Body of pancreas (tissue), 4 donors: Measurements from ENCODE around the gene SLX9.

ENCODE experiments used
- POLR2A ChIP-seq, 3 donors: fragments of 450-650 bp; IDR thresholded peaks; one replicate each; pipeline ENCODE4 v1.6.1; 2016; ENCODE audit warnings: antibody characterized with exemption in 3 of 3, mild to moderate bottlenecking in 2 of 3
- TF ChIP-seq, protein P1 (sequence below), 7 experiments: fragments of 450-650 bp in 4 of 7; fragments of 200-600 bp in 3 of 7; sonication (generic) in 3 of 7; IDR thresholded peaks; one replicate each; pipeline ENCODE4 v1.5.1; 2016 to 2019; ENCODE audit warnings: antibody characterized with exemption in 7 of 7

DNA sequence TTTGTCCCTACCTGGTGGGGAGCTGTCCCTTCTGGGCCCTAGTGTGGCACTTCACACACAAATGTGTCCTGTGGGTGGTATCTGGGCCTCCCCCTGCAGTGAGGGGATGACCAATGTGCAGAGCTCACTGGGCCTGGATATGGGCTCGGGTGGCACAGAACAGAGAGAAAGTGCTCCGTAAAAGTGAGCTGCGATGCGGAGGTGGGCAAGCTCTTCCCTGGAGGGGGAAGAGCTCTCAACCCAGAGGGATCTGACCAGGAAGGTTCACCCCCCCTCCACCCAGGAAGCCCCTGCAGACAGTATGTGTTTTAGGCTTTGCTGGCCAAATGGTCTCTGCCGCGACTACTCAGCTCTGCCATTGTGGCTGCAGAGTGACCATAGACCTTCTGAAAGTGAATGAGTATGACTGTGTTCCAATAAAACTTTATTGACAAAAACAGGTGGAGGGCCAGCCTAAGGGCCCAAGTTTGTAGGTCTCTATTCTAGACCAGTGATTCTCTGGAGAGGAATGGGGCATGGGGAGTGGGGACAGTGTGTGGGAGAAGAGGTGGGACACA, 10.5 kb upstream of the SLX9 start:
- TF ChIP-seq, protein P1, sequence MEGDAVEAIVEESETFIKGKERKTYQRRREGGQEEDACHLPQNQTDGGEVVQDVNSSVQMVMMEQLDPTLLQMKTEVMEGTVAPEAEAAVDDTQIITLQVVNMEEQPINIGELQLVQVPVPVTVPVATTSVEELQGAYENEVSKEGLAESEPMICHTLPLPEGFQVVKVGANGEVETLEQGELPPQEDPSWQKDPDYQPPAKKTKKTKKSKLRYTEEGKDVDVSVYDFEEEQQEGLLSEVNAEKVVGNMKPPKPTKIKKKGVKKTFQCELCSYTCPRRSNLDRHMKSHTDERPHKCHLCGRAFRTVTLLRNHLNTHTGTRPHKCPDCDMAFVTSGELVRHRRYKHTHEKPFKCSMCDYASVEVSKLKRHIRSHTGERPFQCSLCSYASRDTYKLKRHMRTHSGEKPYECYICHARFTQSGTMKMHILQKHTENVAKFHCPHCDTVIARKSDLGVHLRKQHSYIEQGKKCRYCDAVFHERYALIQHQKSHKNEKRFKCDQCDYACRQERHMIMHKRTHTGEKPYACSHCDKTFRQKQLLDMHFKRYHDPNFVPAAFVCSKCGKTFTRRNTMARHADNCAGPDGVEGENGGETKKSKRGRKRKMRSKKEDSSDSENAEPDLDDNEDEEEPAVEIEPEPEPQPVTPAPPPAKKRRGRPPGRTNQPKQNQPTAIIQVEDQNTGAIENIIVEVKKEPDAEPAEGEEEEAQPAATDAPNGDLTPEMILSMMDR (IDR thresholded peaks at IDR 0.05), result no peak
- TF ChIP-seq POLR2A (IDR thresholded peaks at IDR 0.05), result no peak
